ENCODE results near the gene WBP2NL.

The WBP2NL gene

DNA sequence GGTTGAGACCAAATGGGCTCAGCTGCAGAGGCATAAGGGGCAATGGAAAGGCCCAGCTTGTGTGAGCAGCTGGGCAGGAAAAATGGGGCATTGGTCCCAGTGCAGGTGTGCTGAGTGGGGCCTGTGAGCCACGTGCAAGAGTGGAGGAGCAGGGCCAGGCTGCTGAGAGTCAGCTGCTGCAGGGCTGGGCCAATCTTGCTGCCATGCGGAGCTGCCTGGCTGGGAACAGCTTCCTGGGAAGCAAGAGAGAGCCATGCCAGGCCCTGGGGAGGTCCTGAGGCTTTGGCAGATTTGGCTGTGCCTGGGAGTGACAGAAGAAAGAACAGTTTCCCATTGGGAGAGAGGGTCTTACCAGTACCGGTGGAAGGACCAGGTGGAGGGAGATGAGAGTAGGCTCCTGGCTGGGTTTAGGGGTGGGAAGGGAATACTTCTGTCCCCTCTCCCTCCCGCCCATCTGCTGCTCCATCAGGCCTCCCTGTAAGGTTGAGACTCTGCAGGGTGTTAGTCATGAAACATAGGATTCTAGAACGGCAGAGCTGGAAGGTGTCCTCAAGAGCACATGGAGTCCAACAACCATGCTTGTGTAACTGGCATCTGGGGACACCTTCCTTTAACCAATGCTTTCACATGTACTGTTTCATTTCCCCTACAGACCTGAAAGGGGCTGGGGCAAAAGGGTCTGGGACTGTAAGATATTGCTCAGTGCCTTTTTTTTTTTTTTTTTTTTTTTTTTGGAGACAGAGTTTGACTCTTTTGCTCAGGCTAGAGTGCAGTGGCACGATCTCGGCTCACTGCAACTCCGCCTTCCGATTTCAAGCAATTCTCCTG is 19.0 kb upstream of the WBP2NL start:
- no peak for DNase-seq

DNA sequence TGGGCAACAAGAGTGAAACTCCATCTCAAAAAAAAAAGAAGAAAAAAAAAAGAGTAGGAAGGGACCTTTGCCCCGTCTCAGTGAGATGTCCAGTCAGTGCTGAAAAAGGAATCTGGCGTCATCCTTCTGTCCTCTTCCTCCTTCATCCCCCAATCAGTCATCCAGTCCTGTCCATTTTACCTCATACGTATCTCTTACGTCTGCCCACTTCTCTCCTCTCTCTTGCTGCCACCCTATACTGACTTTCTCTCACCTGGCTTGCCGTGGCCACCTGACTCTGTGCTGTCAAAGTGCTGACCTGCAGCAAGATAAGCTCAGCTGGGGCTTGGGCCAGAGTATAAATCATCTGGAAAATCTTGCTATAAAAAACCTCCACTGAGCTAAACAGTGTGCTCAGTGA is 15.7 kb upstream of the WBP2NL start:
- no peak for DNase-seq

DNA sequence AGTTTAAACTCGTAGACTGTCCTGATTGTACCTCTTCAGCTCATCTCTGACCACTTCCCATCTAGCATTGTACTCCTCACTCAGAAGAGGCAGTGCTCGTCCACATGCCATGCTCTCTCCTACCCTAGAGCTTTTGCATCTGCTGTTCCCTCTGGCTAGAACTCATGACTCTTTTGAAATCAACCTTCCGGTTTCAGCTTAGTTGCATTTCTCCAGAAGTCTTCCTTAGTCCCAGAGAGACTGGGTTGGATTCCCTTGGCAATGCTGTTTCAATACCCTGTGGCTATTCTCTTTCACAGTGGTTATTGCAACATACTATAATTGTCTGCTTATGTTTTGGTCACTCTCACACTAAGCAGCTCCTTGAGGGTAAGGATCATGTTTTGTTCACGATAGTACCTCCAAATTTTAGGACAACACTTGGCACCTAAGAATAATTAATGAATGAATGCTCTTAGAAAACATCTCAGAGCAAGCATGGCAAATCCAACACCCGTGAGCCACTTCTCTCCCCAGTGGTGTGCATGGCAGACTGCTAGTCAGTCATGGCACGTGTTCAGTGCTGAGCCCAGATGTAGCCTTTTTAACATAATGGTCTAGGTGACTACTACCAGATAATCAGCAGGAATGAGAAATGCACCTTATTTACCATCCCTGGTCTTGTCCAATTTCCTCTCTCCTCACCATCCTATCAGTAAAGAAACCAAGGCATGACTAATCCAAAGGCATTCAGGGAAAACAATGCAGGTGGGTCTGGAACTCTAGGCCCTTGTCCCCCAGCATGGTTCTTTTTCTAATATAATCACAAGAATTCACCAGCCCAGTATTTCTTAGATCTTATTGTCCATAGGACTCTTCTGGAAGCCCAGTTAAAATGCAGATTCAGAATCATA is 14.8 kb upstream of the WBP2NL start:
- DNase-seq, result no peak

DNA sequence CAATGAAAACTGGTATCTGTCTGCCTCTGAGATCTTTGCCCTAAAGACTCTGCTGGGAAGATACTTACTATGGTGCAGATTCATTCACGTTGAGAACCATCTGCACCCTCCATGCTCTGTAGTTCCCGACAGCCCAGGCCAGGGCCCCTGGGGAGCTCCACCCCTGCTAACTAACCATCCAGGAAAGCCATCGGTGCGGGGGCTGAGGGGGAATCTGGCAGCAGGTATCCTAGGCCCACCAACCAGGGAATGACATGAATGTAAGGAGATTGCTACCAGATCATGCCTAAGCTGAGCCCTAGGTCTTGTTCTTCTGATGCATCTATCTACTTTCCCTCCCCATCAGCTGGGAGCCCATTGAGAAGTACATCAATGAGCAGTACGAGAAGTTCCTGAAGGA is 11.3 kb upstream of the WBP2NL start:
- no peak for DNase-seq

DNA sequence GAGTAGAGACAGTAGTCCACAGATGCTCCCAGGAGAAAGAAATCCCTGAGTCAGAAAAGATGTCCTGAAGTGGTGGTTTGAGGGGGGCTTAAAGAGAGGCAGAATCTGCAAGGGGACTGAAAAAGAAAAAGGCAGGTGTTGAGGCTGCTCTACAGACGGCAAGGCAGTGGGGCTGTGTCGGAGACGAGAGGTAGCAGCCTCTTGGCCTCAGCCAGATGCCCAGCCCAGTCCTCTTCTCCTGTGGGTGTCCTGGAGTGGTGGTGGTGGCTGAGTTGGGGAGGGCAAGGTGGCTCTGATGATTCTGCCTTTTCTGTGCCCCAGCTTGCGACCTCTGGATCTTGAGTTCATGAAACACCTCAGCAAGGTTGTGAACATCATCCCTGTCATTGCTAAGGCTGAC is 9.3 kb upstream of the WBP2NL start:
- no peak for DNase-seq

DNA sequence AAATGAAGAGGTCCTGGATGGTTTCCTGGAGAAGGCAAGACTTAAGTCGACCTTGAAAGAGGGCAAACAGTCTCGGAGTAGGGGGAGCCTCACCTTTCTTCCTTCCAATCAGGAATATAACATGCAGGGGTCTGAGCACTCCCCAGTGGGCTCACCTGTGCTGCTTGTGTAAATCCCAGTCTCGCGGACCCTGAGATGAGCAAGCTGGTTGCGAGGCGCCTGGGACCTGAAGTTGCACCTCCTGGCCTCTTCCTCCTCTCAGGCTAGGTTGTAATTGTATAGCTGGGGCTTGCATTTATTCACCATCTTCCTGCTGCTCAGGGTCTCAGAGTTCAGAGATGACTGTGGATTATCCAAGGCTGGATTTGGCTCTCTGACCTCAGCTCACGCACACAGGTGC is 7.5 kb upstream of the WBP2NL start:
- DNase-seq, result no peak

DNA sequence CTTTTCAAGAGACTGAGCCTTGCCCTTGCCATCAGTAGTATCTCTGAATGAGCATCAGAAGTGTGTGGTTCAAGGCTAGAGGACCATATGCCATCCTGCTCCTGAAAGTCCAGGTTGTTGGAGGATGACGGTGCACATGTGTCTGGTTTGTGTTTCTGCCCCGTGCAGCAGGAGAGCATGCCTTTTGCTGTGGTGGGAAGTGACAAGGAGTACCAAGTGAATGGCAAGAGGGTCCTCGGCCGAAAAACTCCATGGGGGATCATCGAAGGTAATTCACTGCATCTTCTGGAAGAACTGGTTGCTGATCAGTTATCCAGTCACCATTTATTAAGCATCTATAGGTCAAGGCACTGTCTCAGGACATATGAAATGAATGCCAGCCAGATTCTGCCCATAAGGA is 6.1 kb upstream of the WBP2NL start:
- DNase-seq, result no peak

DNA sequence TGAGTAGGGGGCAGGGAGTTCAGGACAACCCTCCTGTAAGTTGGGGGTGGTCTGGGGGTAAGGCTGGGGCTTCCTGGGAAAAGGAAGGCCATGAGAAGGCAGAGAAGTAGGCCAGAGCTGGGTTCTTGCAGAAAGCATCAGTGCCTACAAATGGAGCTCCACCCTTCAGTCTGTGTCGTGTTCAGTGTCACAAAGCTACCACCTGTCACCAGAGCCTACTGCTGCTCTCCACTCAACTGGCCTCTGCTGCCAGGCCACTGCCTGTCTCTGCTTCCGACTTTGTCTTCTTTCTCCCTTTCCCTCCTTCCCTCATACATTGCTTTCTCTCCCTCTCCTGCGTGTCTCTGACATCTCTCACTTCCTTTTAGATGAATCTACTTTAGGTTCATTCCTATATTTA is 3.4 kb upstream of the WBP2NL start:
- no peak for DNase-seq

DNA sequence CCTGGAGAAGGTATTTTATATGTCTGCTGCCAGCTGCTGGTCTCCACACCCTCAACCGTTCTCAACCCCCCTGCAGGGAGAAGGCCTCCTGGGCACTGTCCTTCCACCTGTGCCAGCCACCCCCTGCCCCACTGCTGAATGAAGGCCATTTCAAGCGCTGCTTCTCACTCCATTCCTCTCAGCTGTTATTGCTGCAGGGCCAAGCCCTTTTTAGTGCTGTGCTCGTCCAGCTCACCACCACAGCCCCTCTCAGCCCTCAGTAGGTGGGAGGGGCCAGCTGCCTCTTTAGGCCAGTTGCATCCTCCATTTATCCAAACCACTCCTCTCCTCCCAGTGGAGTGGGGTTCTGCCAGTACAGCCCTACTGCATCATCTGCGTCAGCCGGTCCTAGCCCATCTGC is 1.8 kb upstream of the WBP2NL start:
- DNase-seq, result no peak

DNA sequence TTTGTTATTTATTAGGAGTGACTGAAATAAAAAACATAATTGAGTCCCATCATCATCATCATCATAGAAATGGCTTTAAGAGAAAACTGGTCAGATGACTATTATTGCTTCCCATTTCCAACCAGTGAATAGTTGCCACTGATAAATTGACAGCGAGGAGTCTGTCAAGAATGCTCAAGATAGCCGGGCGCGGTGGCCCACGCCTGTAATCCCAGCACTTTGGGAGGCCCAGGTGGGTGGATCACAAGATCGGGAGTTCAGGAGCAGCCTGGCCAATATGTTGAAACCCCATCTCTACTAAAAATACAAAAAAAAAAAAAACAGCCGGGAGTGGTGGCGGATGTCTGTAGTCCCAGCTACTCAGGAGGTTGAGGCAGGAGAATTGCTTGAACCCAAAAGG is 1.9 kb downstream of the WBP2NL start:
- DNase-seq, result no peak

DNA sequence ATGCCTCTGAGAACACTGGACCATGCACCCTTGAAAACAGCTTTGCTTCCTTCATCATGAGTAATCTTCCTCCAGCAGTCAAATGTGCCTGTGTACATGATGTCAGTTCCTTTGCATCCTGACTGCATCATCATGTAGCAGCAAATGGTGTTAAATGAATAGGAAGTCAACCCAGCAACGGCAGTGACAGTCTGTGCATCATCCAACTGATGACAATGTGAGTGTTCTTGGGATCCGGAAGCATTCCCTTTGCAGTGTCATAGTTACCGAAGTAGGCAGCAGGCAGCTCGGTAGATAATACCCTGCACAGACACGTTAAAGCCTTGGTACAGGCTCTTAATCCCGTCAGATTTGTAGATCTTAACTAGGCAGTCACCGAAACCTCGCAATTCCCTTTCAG is 2.5 kb downstream of the WBP2NL start:
- DNase-seq, result no peak

DNA sequence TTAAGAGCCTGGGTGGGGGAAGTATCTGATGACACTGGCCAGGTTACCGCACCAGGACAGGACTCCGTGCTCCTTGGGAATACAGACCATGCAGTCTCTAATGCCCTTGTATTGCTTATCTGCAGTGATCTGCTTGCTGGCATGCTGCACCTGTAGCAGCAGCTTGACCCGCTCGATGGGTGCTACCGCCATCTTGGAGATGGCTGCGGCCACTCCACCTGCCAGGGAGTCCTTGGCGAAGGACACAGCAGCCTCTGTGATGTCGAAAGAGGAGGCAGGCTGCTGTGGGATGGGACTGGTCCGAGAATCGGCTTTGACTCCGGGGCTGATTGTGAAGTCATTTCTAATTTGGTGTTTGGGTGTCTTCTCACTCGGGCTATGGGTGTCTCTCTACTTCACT is 3.1 kb downstream of the WBP2NL start:
- no peak for DNase-seq

DNA sequence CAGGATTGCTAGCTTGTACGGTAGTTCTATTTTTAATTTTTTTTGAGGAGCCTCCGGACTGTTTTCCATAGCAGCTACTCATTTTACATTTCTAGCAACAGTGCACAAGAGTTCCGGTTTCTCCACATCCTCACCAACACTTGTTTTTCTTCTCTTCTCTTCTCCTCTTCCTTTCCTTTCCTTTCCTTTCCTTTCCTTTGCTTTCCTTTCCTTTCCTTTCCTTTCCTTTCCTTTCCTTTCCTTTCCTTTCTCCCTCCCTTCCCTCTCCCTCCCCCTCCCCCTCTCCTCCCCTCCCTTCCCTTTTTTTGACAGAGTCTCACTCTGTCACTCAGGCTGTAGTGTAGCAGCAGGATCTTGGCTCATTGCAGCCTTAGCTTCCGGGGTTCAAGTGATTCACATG is 9.3 kb downstream of the WBP2NL start:
- no peak for DNase-seq

DNA sequence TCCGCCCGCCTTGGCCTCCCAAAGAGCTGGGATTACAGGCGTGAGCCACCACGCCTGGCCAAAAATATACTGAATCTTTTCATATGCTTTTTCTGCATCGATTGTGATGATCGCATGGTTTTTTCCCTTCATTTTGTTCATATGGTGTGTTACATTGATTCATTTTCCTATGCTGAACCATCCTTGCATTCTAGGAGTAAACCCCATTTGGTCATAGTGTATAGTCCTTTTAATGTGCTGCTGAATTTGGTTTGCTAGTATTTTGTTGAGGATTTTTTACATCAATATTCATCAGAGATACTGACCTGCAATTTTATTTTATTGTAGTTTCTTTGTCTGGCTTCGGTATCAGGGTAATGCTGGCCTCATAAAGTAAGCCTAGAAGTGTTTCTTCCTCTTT is 12.2 kb downstream of the WBP2NL start:
- DNase-seq, result no peak

DNA sequence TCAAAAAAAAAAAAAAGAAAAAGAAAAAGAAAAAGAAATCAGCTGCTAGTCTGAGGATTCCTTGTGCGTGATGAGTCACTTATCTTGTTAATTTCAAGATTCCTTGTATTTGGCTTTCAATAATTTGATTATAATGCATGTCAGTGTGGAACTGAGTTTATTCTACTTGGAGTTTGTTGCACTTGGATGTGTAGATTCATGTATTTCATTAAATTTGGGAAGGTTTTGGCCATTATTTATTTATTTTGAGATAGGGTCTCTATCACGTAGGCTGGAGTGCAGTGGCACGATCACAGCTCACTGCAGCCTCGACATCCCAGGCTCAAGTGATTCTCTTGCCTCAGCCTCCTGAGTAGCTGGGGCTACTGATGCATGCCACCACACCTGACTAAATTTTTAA is 14.8 kb downstream of the WBP2NL start:
- no peak for DNase-seq

DNA sequence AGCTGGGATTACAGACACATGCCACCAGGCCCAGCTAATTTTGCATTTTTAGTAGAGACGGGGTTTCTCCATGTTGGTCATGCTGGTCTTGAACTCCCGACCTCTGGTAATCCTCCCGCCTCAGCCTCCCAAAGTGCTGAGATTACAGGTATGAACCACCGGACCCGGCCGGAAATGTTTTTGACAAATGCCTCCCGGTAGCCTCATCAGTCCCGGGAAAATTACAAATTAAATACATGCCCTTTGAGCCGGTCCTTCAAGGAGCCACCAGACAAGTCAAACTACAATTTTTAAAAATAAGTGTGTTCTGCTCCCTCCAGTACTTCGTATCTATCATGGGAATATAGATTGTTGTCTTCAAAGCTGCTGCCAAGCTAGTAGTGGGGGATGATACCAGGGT is 17.5 kb downstream of the WBP2NL start:
- DNase-seq, result no peak

DNA sequence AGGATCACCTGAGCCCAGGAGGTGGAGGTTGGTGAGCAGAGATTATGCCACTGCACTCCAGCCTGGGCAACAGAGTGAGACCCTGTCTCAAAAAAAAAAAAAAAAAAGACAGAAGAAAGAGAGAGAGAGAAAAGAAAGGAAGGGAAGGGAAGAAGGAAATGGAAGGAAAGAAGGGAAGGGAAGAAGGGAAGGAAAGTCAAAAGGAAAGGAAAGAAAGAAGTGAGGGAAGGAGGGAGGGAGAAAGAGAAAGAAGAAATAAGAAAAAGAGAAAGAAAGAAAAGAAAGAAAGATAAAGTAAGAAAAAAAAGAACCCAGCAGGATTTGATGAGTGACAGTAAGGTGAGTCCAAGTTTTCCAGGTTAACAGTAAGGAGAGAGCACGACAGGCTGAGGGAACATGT is 19.6 kb downstream of the WBP2NL start:
- DNase-seq, result no peak

DNA sequence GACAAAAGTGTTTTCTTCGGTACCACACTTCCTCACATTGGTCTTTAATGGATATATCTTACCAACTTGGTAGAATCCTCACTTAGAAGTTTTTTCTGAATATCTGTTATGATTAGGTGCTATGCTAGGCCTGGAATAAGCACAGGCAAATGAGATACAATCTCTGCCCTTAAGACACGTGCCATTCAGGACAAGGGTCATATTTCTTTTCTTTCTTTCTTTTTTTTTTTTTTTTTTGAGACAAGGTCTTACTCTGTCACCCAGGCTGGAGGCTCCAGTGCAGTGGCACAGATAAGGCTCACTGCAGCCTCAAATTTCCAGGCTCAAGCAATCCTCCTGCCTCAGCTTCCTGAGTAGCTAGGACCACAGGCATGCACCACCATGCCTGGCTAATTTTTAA is 23.0 kb downstream of the WBP2NL start:
- no peak for DNase-seq

DNA sequence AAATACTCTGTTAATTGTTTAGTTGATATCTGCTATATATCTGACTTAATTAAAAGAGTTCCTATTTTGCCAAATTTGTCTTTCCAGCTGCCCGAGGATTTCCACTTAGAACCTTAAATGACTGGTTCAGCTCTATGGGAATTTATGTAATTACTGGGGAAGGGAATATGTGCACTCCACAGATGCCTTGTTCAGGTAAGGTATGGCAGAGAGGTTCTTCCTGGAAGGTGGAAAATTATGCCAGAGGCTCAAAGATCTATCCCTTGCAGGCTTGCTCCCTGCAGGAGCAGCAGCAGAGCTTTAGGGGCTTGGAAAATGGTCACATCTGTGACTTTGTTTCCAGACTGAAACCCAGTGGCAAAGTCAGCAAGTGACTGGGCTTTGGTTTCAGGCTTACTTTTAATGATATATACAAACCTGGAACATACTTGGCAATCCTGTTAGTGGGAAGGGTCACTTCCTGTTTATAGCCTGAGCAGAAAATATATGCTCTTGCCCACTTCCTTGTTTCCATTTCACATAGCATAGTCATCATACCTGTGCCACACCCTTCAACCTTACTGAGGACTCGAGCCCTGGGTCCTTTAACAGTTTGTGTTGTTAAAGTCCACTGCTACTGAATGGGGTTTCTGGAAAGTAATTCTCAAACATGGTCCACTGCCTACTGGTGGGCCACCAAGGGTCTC is 23.7 kb downstream of the WBP2NL start:
- no peak for DNase-seq

DNA sequence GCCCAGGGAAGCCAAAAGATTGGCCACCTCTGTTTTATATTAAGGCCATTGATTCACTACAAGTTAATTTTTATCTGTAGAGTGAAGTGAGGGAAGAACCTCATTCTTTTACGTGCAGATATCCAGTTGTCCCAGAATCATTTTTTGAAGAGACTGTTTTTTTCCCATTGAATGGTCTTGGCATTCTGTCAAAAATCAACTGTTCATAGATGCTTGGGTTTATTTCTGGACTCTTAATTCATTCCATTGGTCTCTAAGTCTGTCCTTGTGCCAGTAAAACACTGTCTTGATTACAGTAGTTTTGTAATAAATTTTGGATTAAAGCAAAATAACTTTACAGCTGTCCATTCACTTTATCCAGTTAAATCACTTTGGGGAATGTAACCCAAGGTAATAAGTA is 26.8 kb downstream of the WBP2NL start:
- DNase-seq, result no peak

DNA sequence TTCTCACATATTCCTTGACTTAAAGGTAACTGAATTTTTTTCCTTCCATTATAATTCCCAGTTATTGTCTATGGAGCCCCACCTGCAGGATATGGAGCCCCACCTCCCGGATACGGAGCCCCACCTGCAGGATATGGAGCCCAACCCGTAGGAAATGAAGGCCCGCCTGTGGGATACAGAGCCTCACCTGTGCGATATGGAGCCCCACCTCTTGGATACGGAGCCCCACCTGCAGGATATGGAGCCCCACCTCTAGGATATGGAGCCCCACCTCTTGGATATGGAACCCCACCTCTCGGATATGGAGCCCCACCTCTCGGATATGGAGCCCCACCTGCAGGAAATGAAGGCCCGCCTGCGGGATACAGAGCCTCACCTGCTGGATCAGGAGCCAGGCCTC is 28.1 kb downstream of the WBP2NL start:
- no peak for DNase-seq

DNA sequence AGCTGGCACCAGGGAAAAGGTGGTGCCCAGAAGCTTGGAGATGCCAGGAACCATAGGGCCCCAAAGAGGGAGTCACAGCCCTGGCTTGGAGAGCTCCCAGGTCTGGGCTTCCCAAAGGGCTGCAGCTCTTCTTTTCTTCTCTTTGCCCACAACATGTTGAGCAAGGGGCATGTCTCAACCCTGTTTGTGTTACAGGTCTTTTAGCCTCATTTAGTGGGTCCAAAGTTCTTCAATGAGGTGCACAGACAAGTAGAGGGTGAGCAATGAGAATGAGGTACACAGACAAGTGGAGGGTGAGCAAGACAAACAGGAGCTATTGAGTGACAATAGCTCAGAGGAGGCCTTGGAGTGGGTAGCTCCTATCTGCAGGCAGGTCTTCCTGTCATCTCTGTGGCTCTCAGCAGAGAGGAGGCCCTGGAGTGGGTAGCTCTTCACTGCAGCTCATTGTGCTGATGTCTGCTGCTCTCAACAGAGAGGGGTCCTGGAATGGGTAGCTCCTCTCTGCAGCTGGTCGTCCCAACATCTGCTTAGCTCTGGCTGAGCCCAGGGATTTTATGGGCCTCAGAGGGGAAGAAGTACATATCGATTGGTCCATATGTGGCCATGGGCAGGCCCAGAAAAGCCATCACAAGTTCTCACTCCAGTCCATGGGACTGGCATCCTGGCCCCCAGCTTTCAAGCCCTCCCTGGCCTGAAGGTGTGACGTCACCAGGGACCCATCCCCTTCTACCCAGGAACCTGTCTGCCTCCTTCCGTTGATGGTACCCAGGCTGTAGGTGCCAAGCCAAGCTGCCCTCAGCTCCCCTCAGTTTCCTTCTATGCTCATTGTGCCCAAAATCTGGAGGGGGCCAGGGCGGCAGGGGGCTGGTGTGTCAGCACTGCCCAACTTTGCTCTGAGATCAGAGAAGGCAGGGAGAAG is 34.9 kb downstream of the WBP2NL start:
- DNase-seq, result no peak

DNA sequence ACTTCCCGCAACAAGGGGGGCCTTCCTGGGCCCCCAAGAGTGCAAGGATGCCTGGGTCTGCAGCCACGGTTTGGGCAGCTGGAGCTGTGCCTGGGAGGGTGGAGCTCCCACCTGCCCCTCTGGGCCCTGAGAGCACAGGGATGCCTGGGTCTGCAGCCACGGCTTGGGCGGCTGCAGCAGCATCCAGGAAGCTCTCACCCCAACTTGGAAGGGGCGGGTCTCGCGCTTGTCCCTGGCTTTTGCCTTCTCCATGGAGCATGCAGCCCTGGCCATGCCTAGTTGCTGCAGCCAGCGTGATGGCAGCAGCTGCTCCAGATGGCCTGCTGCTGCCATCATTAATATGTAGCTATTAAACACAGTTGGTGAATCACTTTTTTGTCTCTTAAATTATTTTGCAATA is 36.7 kb downstream of the WBP2NL start:
- DNase-seq, result no peak

Measured in eye (tissue), 1 donor.